Ascending aorta (tissue), 2 donors: ENCODE measurements around the gene C1orf174. TPM values are rescaled to one million over a fixed set of nuclear protein-coding genes. Genes with fewer than 3 reads are reported as not detected.

Experiments used
- DNase-seq, 2 donors: peaks; one replicate each; pipeline ENCODE4 v3.0.0-alpha.2; 2019; ENCODE audit warnings: low spot score in 2 of 2
- H3K27ac ChIP-seq, 2 donors: fragments of 200-600 bp; sonication (generic); one replicate each; pipeline ENCODE4 v1.5.1; 2016 to 2017; ENCODE audit warnings: mild to moderate bottlenecking in 1 of 2
- H3K27me3 ChIP-seq: fragments of 200-600 bp; sonication (generic); one replicate; pipeline ENCODE4 v1.5.1; 2017
- H3K36me3 ChIP-seq, 2 donors: fragments of 200-600 bp; sonication (generic); one replicate each; pipeline ENCODE4 v1.5.1; 2016
- H3K4me1 ChIP-seq, 2 donors: fragments of 200-600 bp; sonication (generic); one replicate each; pipeline ENCODE4 v1.5.1; 2016 to 2017; ENCODE audit warnings: mild to moderate bottlenecking in 1 of 2
- H3K4me3 ChIP-seq, 2 donors: fragments of 200-600 bp; sonication (generic); one replicate each; pipeline ENCODE4 v1.5.1; 2016 to 2017; ENCODE audit warnings: mild to moderate bottlenecking in 1 of 2
- H3K9me3 ChIP-seq, 2 donors: fragments of 200-600 bp; sonication (generic); one replicate each; pipeline ENCODE4 v1.5.1; 2016
- CTCF ChIP-seq, 3 experiments: fragments of 200-600 bp in 2 of 3; fragments of 450-650 bp in 1 of 3; sonication (generic) in 2 of 3; IDR thresholded peaks; one replicate each; pipeline ENCODE4 v1.5.1; 2016 to 2019; ENCODE audit warnings: antibody characterized with exemption in 3 of 3, mild to moderate bottlenecking in 1 of 3, moderate library complexity in 1 of 3
- intact Hi-C: fragments of 100-400 bp; cut with DNase I; formaldehyde crosslinking; loops from one replicate; pipeline ENCODE4 v1.15.1; 2023
- total RNA-seq: library from RNA; depleted of rRNA; stranded (reverse); fragments of >200 nt; gene quantifications from one replicate; pipeline ENCODE4 v1.1.0, GENCODE V29; 2016

C1orf174 gene
- total RNA-seq, 1 donor from 2014 or later, result 14.9 TPM

DNA sequence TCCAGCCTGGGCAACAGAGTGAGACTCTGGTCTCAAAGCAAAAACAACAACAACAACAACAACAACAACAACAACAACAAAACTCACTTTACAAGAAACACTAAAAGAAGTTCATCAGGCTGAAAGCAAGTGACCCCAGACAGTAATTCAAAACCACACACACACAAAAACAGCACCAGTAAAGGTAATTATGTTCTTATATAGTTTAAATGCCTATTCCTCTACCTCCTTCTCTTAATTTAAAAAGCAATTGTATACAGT is 1.7 kb downstream of the C1orf174 start:
- H3K4me1 ChIP-seq, result peaks cover 3 to 7% of the 10 kb centered on the region in 2 donors
- peaks cover 0 to 8% of the 10 kb centered on the region in 2 donors for H3K36me3 ChIP-seq
- no peaks in the 10 kb centered on the region for H3K27me3 ChIP-seq
- intact Hi-C loops, result no loop called here
- no peak overlapping the region for H3K27ac ChIP-seq
- no peaks in the 10 kb centered on the region for H3K9me3 ChIP-seq
- no peak overlapping the region for H3K4me3 ChIP-seq
- no peak for TF ChIP-seq CTCF (IDR thresholded peaks at IDR 0.05)
- no peak for DNase-seq

DNA sequence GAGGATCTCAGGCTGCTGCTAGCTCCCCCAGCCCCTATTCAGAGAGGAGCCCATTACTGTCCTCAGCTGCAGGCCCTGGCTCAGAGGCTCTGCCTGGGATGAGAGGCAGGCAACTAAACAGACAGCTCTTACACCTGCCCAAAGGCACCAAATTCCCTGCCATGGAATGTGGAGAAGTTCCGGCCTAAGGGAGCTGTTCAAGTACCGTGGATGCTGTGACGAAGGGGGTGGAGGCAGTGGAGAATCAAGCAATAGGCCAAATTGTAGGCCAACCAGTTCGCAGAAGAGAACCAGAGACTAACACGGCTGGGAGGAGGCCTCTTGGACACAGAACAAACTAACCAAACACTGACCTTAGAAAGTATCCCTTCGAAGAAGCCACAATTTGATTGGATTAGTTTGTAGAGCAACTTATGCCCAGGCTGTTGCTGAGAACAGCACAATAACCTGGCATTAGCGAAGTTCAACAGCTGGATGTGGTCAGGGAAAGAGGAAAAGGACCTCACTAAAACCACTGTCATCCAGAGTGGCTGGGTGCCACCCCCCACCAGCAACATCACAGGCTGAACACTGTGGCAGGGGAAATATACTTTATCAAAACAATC is 3.6 kb downstream of the C1orf174 start:
- no peaks in the 10 kb centered on the region for H3K27me3 ChIP-seq
- no peak for TF ChIP-seq CTCF (IDR thresholded peaks at IDR 0.05)
- no peak overlapping the region for H3K27ac ChIP-seq
- peaks cover 0 to 8% of the 10 kb centered on the region in 2 donors for H3K36me3 ChIP-seq
- peaks cover 3 to 7% of the 10 kb centered on the region in 2 donors for H3K4me1 ChIP-seq
- H3K4me3 ChIP-seq, result no peak overlapping the region
- intact Hi-C loops, result no loop called here
- no peaks in the 10 kb centered on the region for H3K9me3 ChIP-seq
- no peak for DNase-seq

DNA sequence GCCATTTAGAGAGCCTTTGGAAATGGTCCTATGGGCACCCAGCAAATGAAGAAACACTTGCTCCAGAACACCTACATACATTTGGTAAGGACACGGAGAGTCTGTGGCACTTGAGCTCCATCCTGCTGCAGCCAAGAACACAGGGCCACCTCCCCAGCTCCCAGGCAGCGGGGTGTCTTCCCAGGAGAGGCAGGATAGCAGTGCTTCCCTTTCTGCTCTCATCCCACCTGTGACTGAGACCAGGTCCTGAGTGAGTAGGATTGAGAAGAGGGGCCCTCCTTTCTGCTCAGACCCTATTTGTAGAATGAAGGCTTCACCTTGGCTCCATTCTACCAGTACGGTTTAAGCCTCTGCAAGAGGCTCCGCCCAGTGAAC is 4.1 kb downstream of the C1orf174 start:
- Histone ChIP-seq H3K4me1 (peaks cover 3 to 7% of the 10 kb centered on the region in 2 donors), H3K27ac (no peak overlapping the region), H3K4me3 (no peak overlapping the region), H3K36me3 (peaks cover 0 to 8% of the 10 kb centered on the region in 2 donors), H3K9me3 (no peaks in the 10 kb centered on the region), H3K27me3 (no peaks in the 10 kb centered on the region)
- TF ChIP-seq CTCF (IDR thresholded peaks at IDR 0.05), result no peak
- intact Hi-C loops, result no loop called here
- no peak for DNase-seq

- peaks cover 3 to 7% of the 10 kb centered on the region in 2 donors for H3K4me1 ChIP-seq
- TF ChIP-seq CTCF (IDR thresholded peaks at IDR 0.05), result no peak
- H3K27ac ChIP-seq, result no peak overlapping the region
- no peaks in the 10 kb centered on the region for H3K27me3 ChIP-seq
- intact Hi-C loops, result no loop called here
- no peak for DNase-seq
- H3K9me3 ChIP-seq, result no peaks in the 10 kb centered on the region
- no peak overlapping the region for H3K4me3 ChIP-seq
- H3K36me3 ChIP-seq, result peaks cover 4 to 12% of the 10 kb centered on the region in 2 donors
Measured at GRCh38 chr1:3895279-3895950, 4.7 kb downstream of the C1orf174 start.

- DNase-seq, result no peak
Measured at GRCh38 chr1:3894626-3895278, 5.3 kb downstream of the C1orf174 start.

More at GRCh38 chr1:3894626-3895278, 5.3 kb downstream of the C1orf174 start:
- Histone ChIP-seq H3K4me1 (peaks cover 3 to 7% of the 10 kb centered on the region in 2 donors), H3K36me3 (peaks cover 11 to 19% of the 10 kb centered on the region in 2 donors), H3K27ac (no peak overlapping the region), H3K4me3 (no peak overlapping the region), H3K9me3 (no peaks in the 10 kb centered on the region), H3K27me3 (no peaks in the 10 kb centered on the region)
- no peak for TF ChIP-seq CTCF (IDR thresholded peaks at IDR 0.05)
- intact Hi-C loops, result no loop called here
